Endodermal cell (in vitro differentiated cells): ENCODE measurements around the gene SFXN3. TPM values are rescaled to one million over a fixed set of nuclear protein-coding genes. Genes with fewer than 3 reads are reported as not detected.

ENCODE experiments used
- DNase-seq: peaks from one replicate; pipeline ENCODE4 v3.0.0-alpha.2; 2017
- H3K27ac ChIP-seq: 2 replicates; pipeline ENCODE4 v1.5.1; 2013; ENCODE audit warnings: mild to moderate bottlenecking, low read depth, low read length, moderate library complexity
- H3K27me3 ChIP-seq: 2 replicates; pipeline ENCODE4 v1.6.1; 2013; ENCODE audit warnings: mild to moderate bottlenecking, low read length, moderate library complexity; ENCODE audit not compliant: insufficient read depth, control insufficient read depth, poor library complexity, severe bottlenecking
- H3K36me3 ChIP-seq: 2 replicates; pipeline ENCODE4 v1.7.0; 2013; ENCODE audit warnings: mild to moderate bottlenecking, low read length, moderate library complexity; ENCODE audit not compliant: control insufficient read depth, insufficient read depth
- H3K4me1 ChIP-seq: one replicate; pipeline ENCODE4 v1.7.0; 2013; ENCODE audit warnings: low read length; ENCODE audit not compliant: control insufficient read depth, insufficient read depth
- H3K4me3 ChIP-seq: 2 replicates; pipeline ENCODE4 v1.5.1; 2013; ENCODE audit warnings: mild to moderate bottlenecking, low read length, moderate library complexity
- H3K9ac ChIP-seq: 2 replicates; pipeline ENCODE4 v1.6.1; 2013; ENCODE audit warnings: mild to moderate bottlenecking, low read length, moderate library complexity; ENCODE audit not compliant: poor library complexity, severe bottlenecking; ENCODE audit errors: extremely low read depth
- H3K9me3 ChIP-seq: 2 replicates; pipeline ENCODE4 v1.6.1; 2013; ENCODE audit warnings: mild to moderate bottlenecking, low read length, moderate library complexity; ENCODE audit not compliant: control insufficient read depth
- H3K27ac Mint-ChIP-seq: 2 replicates; pipeline ENCODE4 v1.8.0; 2020; ENCODE audit warnings: mixed read lengths
- H3K27me3 Mint-ChIP-seq: 2 replicates; pipeline ENCODE4 v1.8.0; 2021; ENCODE audit warnings: mild to moderate bottlenecking, mixed read lengths; ENCODE audit not compliant: insufficient read depth
- H3K36me3 Mint-ChIP-seq: 2 replicates; pipeline ENCODE4 v1.8.0; 2020; ENCODE audit warnings: low read depth, mixed read lengths
- H3K4me1 Mint-ChIP-seq: 2 replicates; pipeline ENCODE4 v1.8.0; 2020; ENCODE audit warnings: mixed read lengths
- H3K4me3 Mint-ChIP-seq: 2 replicates; pipeline ENCODE4 v1.8.0; 2020; ENCODE audit warnings: mild to moderate bottlenecking, moderate library complexity, mixed read lengths
- H3K9me3 Mint-ChIP-seq: 2 replicates; pipeline ENCODE4 v1.8.0; 2020; ENCODE audit warnings: mild to moderate bottlenecking, mixed read lengths
- WGBS, 2 experiments: methylation state at CpG; one replicate each; pipeline versions ENCODE4 v1.1.5 to v1.1.7; 2013; ENCODE audit warnings: missing lambda C conversion rate in 2 of 2, mixed read lengths in 1 of 2; ENCODE audit not compliant: insufficient coverage in 1 of 2, insufficient read length in 1 of 2; 5-methylcytosine and 5-hydroxymethylcytosine counted together
- total RNA-seq, 2 donors: library from RNA; stranded (reverse); fragmentation: NEBNext Ultra II Directional in 1 of 2; extraction: Animal tissue kit (Norgen Biotek cat#: 25700) in 1 of 2; gene quantifications; 2 replicates in 1 of 2; 3 replicates in 1 of 2; pipeline ENCODE4 v1.2.1, GENCODE V29; 2021
- TF ChIP-seq, protein P1 (sequence below): fragments of 200-600 bp; sonication (generic); conservative IDR thresholded peaks from 2 replicates; pipeline ENCODE4 v1.5.0; 2021; ENCODE audit warnings: antibody characterized with exemption, mild to moderate bottlenecking

SFXN3 gene
- total RNA-seq, 2 donors from 2014 or later = 1.8 to 2.1 TPM

GRCh38 chr10:100986623-100986951, 44.4 kb upstream of the SFXN3 start:
- Histone ChIP-seq H3K9me3 (no peaks in the 10 kb centered on the region), H3K4me1 (no peaks in the 10 kb centered on the region), H3K27me3 (no peaks in the 10 kb centered on the region), H3K4me3 (peak overlapping the region; percentile 92), H3K36me3 (peaks cover 38% of the 10 kb centered on the region), H3K27ac (no peak overlapping the region), H3K9ac (peak overlapping the region; percentile 60)
- DNase-seq = no peak
- Mint-ChIP-seq H3K36me3 (peaks cover 44% of the 10 kb centered on the region), H3K27me3 (no peaks in the 10 kb centered on the region), H3K4me1 (peaks cover 9% of the 10 kb centered on the region), H3K27ac (peak overlapping the region; percentile 93), H3K9me3 (no peaks in the 10 kb centered on the region), H3K4me3 (peak overlapping the region; percentile 93)
- 23 to 42% methylated on average over 9 to 17 of the region's 17 CpGs for WGBS, 2 experiments
- TF ChIP-seq, protein P1, sequence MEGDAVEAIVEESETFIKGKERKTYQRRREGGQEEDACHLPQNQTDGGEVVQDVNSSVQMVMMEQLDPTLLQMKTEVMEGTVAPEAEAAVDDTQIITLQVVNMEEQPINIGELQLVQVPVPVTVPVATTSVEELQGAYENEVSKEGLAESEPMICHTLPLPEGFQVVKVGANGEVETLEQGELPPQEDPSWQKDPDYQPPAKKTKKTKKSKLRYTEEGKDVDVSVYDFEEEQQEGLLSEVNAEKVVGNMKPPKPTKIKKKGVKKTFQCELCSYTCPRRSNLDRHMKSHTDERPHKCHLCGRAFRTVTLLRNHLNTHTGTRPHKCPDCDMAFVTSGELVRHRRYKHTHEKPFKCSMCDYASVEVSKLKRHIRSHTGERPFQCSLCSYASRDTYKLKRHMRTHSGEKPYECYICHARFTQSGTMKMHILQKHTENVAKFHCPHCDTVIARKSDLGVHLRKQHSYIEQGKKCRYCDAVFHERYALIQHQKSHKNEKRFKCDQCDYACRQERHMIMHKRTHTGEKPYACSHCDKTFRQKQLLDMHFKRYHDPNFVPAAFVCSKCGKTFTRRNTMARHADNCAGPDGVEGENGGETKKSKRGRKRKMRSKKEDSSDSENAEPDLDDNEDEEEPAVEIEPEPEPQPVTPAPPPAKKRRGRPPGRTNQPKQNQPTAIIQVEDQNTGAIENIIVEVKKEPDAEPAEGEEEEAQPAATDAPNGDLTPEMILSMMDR = no peak

DNA sequence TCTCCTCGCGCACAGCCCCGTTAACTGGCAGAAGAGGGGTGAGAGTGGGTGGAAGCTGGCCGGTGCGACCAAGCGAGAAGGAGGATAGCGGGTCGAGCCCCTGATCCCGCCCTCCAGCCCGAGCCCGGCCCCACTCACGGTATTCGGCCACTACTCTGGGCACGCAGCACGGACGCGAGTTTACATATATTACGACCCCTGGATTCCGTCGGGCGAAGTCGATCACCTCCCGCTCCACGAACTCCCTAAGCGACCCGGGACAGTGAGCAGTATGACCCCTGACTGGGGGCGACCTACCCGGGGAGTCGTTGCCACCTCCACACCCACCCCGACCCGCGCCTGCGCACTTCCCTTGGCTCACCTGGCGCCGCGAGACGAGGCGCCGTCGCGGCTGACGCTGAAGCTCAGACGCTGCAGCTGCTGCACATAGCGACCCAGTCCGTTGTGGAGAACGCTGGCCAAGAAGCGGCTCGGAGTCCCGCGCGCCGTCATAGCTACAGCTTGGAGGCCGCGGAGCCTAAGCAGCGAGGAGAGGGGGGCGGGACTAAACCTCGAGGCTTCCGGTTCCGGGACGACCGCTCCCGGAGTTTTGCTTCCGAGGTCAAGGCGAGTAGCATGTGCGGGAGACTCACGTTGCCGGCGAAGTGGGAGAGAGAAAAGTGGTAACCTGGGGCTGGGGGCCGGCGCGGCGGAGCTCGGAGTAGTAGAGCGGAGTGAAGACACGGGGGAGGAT, 43.9 kb upstream of the SFXN3 start, which contains the start of the genes MRPL43 and TWNK:
Gene MRPL43, minus strand, starts transcription at position 546 of the 733 bp plus-strand sequence. Its CDS starts 54 bp downstream, at position 492.
Gene TWNK, plus strand, starts transcription at position 592 of the 733 bp plus-strand sequence. CDS start 668 bp downstream, outside the sequence.
- Mint-ChIP-seq H3K27me3 (no peaks in the 10 kb centered on the region), H3K36me3 (peaks cover 42% of the 10 kb centered on the region), H3K9me3 (no peaks in the 10 kb centered on the region), H3K27ac (peak within 1 kb of the TSS; percentile 93), H3K4me3 (peak within 1 kb of the TSS; percentile 93), H3K4me1 (peaks cover 9% of the 10 kb centered on the region)
- Histone ChIP-seq H3K9ac (peak within 1 kb of the TSS; percentile 60), H3K4me3 (peak within 1 kb of the TSS; percentile 92), H3K27me3 (no peaks in the 10 kb centered on the region), H3K27ac (no peak within 1 kb of the TSS), H3K4me1 (no peaks in the 10 kb centered on the region), H3K9me3 (no peaks in the 10 kb centered on the region), H3K36me3 (peaks cover 38% of the 10 kb centered on the region)
- TF ChIP-seq, protein P1 = no peak
- DNase-seq = peak; percentile 94
- WGBS, 2 experiments = 0 to 1% methylated on average over 25 to 75 of the region's 75 CpGs

- Histone ChIP-seq H3K27me3 (no peaks in the 10 kb centered on the region), H3K27ac (no peak overlapping the region), H3K9me3 (no peaks in the 10 kb centered on the region), H3K9ac (peak overlapping the region; percentile 60), H3K4me3 (peak overlapping the region; percentile 92), H3K36me3 (peaks cover 38% of the 10 kb centered on the region), H3K4me1 (no peaks in the 10 kb centered on the region)
- Mint-ChIP-seq H3K4me3 (peak overlapping the region; percentile 93), H3K27ac (peak overlapping the region; percentile 93), H3K36me3 (peaks cover 39% of the 10 kb centered on the region), H3K4me1 (peaks cover 9% of the 10 kb centered on the region), H3K9me3 (no peaks in the 10 kb centered on the region), H3K27me3 (no peaks in the 10 kb centered on the region)
- 0 to 1% methylated on average over 10 to 15 of the region's 15 CpGs for WGBS, 2 experiments
- DNase-seq = no peak
- TF ChIP-seq, protein P1 = no peak
Measured at GRCh38 chr10:100987685-100988049, 43.4 kb upstream of the SFXN3 start.
